ENCODE data around the gene PTPRD.

PTPRD gene

DNA sequence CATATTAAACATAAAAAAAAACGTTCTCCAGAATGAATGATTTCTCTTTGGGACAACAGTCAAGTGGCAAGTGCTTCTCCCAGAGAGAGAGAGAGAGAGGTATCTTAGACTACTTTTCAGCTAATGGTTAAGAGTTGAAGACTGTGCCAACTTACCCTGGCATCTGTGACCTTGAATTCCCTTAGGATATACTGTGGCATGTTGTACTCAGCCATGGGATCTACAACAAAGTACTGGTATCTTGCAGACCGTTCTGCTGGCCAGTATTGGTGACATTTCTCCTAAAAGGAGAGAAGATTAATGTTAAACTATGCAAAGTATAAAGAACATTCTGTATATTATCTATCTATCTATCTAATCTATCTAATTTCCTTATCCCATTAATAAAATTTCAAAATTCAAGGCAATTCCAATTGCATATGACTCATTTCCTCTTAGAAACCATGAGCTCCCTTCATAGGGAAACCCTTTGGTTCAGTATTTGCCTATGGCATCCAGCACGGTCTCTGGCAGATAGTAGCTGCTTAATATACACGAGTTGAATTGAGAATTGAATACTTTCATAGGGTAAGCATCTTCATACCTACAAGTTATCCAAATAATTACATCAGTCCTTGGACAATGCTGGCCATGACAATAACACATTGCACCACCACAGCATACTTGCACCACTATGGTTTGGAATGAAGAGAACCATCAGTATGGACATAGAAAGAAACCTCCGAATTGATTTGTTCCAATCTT is 2273.9 kb downstream of the PTPRD start:
- DNase-seq (ENCODE audit: low read depth, low spot score), result no peak

DNA sequence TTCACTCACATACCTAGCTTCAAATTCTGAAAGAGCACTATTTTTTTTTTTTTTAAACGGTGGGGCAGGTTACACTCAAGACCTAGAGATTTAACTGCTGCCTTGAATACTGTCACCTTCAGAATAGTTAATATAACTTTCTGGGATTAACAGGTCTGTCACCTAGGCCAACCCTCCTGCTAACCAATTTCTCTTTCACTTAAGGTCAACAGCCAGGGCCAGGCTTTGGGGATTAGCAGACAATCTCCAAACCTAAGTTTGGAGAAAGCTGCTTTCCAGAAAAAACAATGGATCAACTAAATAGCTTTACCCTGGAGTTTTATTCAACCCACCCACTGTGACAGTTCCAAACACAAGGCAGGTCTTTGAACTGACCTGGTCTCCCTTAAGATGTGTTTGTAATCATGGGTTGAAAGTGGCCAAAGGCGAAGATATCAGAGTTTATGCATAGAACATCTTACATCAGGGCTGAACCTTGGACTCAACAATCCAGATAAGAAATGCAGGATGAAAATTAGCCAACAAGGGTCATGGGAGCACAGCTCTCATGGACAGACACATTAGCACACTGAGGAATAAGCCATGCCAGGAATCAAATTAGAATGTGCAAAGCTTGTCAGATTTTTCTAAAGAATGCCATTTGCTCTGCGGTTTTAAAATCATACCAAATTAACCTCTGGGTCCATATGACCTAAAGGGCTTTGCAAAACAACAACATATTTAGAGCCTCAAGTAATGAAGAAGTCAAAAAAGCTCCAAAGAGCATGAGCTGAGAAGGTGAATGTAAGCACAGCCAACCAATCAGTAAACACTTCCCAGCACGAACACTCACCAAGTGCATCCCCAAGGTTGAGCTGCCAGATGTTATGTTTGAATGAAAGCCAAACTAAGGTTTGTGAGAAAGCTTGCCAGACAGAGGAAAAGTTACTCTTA is 2274.7 kb downstream of the PTPRD start:
- DNase-seq (ENCODE audit: low read depth, low spot score), result no peak
- no peak overlapping the region for H3K4me3 ChIP-seq (ENCODE audit: low read length)

More for the DNA sequence above, 2273.9 kb downstream of the PTPRD start:
- H3K4me3 ChIP-seq (ENCODE audit: low read length), result no peak overlapping the region

DNA sequence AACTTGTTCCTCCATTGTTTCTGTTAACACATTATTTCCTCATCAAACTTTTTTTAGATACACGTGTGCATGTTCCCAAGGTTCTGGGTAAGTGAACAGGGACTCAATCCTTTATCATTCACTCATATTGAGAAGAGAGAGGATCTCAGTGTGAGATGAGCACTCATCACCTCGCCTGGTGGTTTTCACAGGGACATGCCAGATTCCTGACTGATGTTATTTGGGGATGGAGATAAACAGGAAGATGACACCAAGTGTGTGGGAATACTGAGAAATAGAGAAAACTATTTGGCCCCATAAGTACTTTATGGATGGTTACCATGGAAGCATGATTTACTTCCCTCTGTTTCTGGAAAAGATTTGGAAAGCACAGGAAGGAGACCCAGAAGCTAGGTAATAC is 2279.9 kb downstream of the PTPRD start:
- H3K4me3 ChIP-seq (ENCODE audit: low read length), result no peak overlapping the region
- no peak for DNase-seq (ENCODE audit: low read depth, low spot score)

DNA sequence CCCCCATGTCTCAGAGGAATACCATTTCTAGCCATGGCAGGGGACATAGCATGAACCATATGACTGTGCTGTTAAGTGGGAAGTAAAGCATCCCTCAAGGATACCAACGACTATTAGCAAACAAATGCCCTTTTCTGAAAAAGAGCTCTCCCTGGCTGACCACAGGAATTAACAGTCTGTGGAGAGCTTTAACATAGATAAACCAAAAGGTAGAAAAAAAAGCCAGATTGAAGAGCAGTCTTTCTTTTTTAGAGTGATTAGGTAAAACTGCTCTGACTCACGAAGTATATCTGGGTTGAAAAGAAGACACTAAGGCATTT is 2280.5 kb downstream of the PTPRD start:
- H3K4me3 ChIP-seq (ENCODE audit: low read length), result no peak overlapping the region
- DNase-seq (ENCODE audit: low read depth, low spot score), result no peak

DNA sequence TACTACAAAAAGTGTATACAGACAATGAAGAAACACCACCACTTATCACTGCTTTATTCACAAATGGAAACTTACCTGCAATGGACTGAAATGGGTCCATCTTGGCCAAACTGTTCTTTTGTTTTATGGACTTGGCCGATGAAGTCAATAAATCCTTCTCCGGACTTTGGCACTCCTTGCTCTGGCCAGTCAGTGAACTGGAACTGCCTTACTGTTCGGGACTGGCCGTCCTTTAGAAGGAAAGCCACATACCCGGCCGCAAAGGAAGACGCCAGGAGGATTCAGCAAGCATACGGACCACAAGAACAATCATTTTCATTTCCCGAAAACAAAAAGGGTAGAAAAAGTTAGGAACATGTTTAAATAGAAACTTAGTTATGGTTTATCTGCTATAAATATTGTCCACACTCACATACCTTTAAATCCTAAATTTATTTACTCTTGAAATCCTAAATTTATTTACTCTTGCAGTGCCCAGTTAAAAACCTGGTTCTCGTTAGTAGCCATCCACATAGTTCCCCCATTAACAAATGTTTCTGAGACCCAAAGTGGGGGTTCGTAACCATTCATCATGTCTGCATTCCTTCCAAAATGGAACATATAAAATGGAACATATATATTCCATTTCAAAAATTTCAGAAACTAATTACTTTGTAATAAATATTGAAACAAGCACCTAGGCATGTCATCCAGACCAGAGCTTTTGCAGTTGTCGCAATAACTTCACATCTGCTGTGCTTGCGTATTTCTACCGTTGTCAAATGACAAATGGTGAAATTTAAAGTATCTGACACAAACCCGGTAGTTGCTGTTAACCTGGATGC is 2281.1 kb downstream of the PTPRD start:
- DNase-seq (ENCODE audit: low read depth, low spot score), result no peak
- no peak overlapping the region for H3K4me3 ChIP-seq (ENCODE audit: low read length)

DNA sequence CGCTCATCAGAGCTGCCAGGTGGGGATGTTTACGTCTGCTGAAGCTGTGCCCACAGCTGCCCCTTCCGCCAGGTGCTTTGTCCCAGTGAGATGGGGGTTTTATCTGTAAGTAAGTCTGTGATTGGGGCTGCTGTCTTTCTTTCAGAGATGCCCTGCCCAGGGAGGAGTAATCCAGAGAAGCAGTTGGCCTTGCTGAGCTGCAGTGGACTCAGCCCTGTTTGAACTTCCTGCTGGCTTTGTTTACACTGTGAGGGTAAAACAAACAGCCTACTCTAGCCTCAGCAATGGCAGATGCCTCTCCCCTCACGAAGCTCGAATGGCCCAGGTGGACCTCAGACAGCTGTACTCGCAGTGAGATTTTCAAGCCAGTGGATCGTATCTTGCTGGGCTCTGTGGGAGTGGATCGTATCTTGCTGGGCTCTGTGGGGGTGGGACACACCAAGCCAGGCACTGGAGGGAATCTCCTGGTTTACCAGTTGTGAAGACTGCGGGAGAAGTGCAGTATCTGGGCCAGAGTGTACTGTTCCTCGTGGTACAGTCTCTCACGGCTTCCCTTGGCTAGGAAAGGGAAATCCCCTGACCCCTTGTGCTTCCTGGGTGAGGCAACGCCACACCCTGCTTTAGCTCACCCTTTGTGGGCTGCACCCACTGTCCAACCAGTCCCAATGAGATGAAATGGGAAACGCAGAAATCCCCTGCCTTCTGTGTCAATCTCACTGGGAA is 2283.1 kb downstream of the PTPRD start:
- DNase-seq (ENCODE audit: low read depth, low spot score), result no peak
- H3K4me3 ChIP-seq (ENCODE audit: low read length), result no peak overlapping the region

DNA sequence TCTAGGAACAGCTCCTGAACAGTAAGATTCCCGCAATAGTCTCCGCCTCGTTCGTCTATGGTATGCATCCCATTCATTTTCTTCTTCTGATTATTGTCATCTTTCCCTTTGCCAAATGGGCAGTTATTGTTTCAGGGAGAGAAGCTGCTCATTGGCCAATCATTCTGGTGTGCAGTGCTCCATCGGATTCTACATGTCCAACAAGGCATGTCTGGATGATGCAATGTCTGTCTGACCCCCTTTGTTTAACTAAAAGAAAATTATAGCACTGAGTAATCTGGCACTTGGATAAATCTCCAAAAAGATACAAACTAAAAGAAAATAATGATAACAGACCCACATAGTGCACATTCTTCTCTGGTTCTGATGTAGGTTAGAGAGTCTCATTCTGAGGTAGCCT is 2297.6 kb downstream of the PTPRD start:
- H3K4me3 ChIP-seq (ENCODE audit: low read length), result no peak overlapping the region

DNA sequence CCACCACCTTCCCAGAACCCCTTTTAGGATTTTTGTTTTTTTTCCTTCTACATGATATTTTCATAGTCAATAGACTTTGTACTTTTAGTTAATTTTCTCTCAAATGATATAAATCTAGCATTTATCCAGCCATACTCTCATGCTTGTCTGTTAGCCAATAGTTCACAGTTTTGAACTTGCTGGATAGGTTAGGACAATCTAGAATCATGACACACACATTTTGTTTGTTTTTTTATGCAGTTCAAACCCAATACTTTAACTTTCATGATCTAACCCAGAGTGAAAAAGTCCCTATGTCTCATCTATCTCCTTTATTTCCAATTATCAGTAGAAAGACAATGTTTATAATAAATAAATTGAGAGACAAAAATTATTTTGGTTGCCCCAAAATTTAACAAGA is 2303.5 kb downstream of the PTPRD start:
- H3K4me3 ChIP-seq (ENCODE audit: low read length), result no peak overlapping the region
- no peak for DNase-seq (ENCODE audit: low read depth, low spot score)

More for the DNA sequence above, 2297.6 kb downstream of the PTPRD start:
- no peak for DNase-seq (ENCODE audit: low read depth, low spot score)

DNA sequence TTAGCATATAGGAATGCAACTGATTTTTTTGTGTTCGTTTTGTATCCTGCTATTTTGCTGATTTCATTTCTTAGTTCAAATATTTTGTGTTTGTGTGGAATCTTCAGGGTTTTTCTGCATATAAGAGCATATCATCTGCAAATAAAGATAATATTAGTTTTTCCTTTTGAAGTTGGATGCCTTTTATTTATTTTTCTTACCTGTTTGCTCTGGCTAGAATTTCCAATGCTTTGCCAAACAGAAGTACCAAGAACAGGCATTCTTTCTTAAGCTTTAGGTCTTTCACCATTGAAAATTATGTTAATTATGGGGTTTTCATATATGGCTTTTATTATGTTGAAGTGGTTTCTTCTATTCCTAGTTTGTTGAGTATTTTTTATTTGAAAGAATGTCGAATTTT is 2308.1 kb downstream of the PTPRD start:
- no peak for DNase-seq (ENCODE audit: low read depth, low spot score)
- H3K4me3 ChIP-seq (ENCODE audit: low read length), result no peak overlapping the region

DNA sequence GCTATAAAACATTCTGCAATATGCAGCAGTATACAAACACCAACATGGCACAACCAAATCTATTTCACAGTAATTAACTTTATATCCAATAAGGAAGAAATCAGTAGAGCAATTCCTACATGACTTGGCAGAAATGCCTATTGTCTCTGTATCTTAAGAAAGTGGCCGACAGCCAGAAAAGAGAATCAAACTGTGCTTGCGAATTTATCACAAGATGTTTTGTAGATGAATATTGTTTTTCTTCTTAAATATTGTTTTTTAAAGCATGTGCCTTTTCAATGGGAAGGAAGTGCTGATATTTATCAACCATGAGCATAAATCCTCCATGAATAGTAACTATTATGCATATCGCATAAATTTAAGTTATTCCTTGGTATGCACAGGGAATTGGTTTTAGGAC is 2311.5 kb downstream of the PTPRD start:
- DNase-seq (ENCODE audit: low read depth, low spot score), result no peak
- H3K4me3 ChIP-seq (ENCODE audit: low read length), result no peak overlapping the region

DNA sequence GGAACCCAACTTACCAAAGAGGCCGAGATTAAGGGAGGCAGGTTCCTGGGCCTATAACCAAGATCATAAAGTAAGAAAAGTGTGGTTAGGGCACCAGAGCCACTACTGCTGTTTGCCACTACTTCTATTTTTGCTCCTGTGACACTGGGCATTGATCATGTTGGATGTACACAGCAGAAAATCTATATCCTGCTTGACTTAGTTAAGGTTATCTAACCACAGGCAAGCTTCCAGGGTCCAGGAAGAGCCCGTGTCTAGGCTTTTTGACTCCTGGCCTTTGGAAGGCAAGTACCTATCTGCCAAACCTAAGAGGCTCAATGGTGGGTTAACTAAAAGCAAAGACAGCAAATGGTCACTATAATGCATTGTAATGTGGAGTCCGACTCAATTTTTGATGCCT is 2315.8 kb downstream of the PTPRD start:
- H3K4me3 ChIP-seq (ENCODE audit: low read length), result no peak overlapping the region
- DNase-seq (ENCODE audit: low read depth, low spot score), result no peak

DNA sequence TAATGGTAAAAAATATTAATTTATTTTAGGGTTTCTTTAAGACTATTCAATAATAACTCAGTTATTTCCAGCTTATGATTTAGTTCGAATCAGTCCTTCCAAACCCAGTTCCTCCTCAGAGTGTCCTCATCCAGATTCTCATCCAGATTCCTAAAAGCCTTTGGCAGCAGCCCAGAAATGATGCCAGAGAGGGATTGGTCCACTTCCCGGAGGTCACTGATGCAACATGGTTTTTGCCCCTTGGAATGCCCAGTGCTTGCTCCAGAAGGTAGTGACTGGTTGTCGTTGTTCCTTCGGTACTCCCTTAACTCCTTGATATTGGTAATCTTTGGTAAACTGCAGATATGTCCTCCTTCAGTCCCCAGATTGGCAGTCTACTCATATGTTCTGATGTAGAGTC is 2320.1 kb downstream of the PTPRD start:
- no peak for DNase-seq (ENCODE audit: low read depth, low spot score)
- no peak overlapping the region for H3K4me3 ChIP-seq (ENCODE audit: low read length)

DNA sequence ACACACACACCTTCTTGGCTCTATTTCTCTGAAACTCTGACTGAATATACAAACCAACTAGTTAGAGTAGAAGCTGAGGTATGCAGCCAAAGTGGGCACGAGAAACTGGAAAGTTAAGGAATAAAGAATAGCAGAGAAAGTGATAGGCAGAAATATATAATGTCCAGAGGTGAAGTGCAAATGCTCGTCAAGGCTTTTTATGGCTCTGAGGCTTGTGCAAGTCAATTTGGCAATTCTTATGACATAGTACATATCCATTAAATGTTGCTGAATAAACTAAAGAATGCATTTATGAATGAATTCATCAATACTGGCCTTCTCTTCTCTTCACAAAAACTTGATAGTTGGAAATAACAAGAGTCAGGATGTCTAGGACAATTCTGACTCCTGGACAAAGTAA is 2323.1 kb downstream of the PTPRD start:
- H3K4me3 ChIP-seq (ENCODE audit: low read length), result no peak overlapping the region
- DNase-seq (ENCODE audit: low read depth, low spot score), result no peak

DNA sequence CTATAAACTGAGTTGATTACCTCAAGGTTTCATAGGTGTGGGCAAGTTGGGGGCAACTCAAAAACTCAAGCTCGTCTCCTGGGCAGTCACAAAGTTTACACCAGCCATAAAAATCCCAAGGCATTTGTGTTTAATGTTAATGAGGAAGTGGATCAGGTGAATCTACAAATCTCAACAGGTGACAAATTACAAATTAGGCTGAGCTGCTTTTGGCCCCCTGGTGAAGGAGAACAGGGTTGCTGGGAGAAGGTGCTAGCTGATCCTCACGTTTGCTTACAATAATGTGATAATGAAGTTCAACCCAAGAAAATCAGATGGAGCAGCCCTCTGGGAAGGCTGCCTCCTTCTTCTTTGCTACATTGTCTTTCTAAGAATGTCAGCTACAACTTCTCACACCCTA is 2324.8 kb downstream of the PTPRD start:
- no peak overlapping the region for H3K4me3 ChIP-seq (ENCODE audit: low read length)
- no peak for DNase-seq (ENCODE audit: low read depth, low spot score)

DNA sequence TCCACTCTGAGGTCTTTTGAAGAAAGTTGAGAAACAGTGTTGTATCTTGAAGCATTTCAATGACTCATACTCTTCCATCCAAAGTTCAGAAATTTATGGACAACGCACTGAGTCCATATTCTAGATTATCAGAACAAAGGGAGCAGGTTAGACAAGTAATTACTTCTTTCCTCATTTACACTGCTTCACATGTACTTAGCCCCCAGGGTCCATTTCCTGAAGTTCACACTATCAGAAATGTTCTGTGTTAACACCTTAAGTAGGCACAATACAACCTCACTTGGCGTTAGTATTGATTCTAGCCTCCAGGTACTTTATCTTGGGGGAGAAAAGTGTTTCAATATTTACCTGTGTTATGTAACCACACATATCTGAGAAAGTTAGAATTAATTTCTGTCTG is 2325.3 kb downstream of the PTPRD start:
- DNase-seq (ENCODE audit: low read depth, low spot score), result no peak

DNA sequence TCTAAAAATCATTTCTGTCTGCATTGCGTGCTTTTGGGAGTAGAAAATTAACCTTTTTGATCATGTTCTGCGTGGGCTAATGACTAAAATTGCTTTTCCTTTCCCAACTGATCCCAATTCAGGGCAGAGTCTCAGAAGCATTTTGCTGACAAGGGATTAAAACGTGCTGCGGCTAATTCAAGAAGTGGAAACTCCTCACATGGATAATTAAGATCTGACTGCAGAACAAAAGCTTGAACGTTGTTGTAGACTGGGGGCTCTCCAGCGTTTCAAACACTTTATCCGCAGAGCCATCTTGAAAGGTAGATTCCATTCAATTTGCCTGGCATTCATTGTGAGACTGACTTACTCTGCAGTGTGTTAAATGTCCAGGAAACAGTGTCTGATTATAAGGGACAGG is 2327.9 kb downstream of the PTPRD start:
- no peak overlapping the region for H3K4me3 ChIP-seq (ENCODE audit: low read length)
- no peak for DNase-seq (ENCODE audit: low read depth, low spot score)

More for the DNA sequence above, 2325.3 kb downstream of the PTPRD start:
- no peak overlapping the region for H3K4me3 ChIP-seq (ENCODE audit: low read length)

DNA sequence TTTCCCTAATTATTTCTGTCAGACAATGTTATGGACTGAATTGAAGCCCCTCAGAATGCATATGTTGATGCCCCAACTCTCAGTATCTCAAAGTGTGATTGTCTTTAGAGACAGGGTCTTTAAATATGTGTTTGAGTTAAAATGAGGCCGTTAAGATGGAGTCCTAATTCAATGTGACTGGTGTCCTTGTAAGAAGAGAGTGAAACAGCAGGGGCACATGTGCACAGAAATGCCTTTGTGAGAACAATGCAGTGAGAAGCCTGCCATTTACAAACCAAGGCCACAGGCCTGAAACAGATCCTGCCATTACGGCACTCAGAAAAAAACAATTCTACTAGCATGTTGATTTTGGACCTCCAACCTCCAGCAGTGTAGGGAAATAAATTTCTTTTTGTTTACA is 2330.3 kb downstream of the PTPRD start:
- DNase-seq (ENCODE audit: low read depth, low spot score), result no peak
- H3K4me3 ChIP-seq (ENCODE audit: low read length), result no peak overlapping the region

DNA sequence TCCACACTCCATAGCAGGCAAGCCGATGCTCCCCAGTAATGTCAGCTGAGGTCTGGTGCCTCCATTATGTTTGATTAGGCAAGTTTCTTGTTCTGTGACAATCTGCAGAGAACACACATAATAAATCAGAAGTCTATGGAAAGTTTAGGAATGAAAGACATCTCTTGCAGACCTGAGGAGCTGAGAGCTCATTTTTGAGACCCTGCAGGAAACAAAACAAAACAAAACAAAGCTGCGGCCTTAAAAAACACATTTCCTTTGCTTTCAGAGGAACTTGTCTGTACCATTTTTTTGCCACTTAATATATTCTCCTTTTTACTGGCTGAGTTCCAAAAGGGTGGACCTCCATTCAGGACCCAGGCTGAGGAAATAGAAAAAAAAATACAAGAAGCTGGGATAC is 2332.0 kb downstream of the PTPRD start:
- DNase-seq (ENCODE audit: low read depth, low spot score), result no peak
- H3K4me3 ChIP-seq (ENCODE audit: low read length), result no peak overlapping the region

DNA sequence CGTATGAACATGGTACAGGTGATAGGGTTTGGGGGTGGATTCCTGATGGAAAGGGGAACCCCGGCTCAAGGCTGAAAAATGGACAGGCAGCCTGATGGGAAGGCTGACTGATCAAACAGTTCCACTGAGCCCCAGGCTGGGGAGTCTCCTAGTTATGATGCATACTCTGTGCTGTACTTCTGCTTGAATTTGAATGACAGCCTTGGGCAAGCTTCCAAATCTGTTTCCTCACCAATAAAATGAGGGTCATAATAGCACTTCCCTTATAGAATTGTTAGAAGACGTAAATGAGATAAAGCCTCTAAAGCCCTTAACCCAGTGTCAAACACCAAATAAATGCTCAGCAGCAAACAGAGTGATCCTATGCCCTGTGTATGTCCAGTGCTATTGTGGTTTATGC is 2334.8 kb downstream of the PTPRD start:
- no peak overlapping the region for H3K4me3 ChIP-seq (ENCODE audit: low read length)
- DNase-seq (ENCODE audit: low read depth, low spot score), result no peak
